Activated T-helper 2 cell treated with anti-CD3 and anti-CD28 coated beads, Interferon-gamma antibody, Interleukin-2, Interleukin-4, amounts not matched to agents 10 μg/mL and 5 μg/mL and 100 μg/mL, durations not matched to agents 14 hours and 24 hours and 36 hours (primary cell): ENCODE results near the gene ZNF860. TPM values are rescaled to one million over a fixed set of nuclear protein-coding genes. Genes with fewer than 3 reads are reported as not detected.
A peak's percentile ranks its signal among the peaks of the same experiment; 100 is the strongest.

Experiments
- DNase-seq: peaks from one replicate; pipeline ENCODE4 v3.0.0; 2021; ENCODE audit warnings: low spot score
- H3K27ac Mint-ChIP-seq: one replicate; pipeline ENCODE4 v1.8.0; 2021; ENCODE audit warnings: mixed read lengths
- H3K27me3 Mint-ChIP-seq: one replicate; pipeline ENCODE4 v1.8.0; 2021; ENCODE audit warnings: low read depth, mixed read lengths
- H3K36me3 Mint-ChIP-seq: one replicate; pipeline ENCODE4 v1.8.0; 2021; ENCODE audit warnings: low read depth, mixed read lengths
- H3K4me1 Mint-ChIP-seq: one replicate; pipeline ENCODE4 v1.8.0; 2021; ENCODE audit warnings: low read depth, mixed read lengths
- H3K4me3 Mint-ChIP-seq: one replicate; pipeline ENCODE4 v1.8.0; 2021; ENCODE audit warnings: low read depth, mild to moderate bottlenecking, moderate library complexity, mixed read lengths
- H3K9me3 Mint-ChIP-seq: one replicate; pipeline ENCODE4 v1.8.0; 2021; ENCODE audit warnings: mixed read lengths
- intact Hi-C: fragments of 100-400 bp; cut with micrococcal nuclease; formaldehyde crosslinking; loops from one replicate; pipeline ENCODE4 v1.15.1; 2023
- total RNA-seq: library from RNA; stranded (reverse); gene quantifications from 2 replicates; pipeline ENCODE4 v1.2.3, GENCODE V29; 2022

ZNF860 gene
- total RNA-seq, 1 donor from 2014 or later: 2.0 TPM

DNA sequence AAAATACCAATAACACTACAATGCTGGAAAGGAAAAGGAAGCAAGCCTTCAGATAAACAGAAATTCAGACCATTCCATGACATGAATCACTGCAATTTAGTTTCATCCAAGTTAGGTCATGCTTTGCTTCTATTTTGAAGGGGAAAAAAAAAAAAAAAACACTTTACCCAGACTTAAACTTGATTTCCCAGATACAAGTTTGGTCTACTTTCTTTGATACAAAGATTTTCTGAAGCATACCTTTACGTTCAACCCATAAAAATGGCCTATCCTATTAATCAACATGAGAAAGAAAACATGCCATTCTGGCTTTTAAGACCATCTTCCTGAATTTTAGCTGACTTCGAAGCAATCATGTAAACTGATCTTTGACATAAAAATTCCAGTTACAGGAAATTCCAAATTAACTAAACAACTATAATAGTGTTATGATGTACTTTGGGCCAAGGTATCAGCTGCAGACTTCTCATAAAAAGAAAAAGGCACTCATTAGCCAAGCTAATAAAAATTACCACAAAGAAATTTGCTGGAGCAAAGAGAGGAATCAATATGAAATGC is 13.1 kb upstream of the ZNF860 start:
- H3K36me3 Mint-ChIP-seq: no peaks in the 10 kb centered on the region
- no peaks in the 10 kb centered on the region for H3K9me3 Mint-ChIP-seq
- intact Hi-C loops: no loop called here
- peaks cover 5% of the 10 kb centered on the region for H3K4me1 Mint-ChIP-seq
- H3K27me3 Mint-ChIP-seq: peaks cover 5% of the 10 kb centered on the region
- H3K4me3 Mint-ChIP-seq: no peak overlapping the region
- DNase-seq: no peak
- H3K27ac Mint-ChIP-seq: no peak overlapping the region

DNA sequence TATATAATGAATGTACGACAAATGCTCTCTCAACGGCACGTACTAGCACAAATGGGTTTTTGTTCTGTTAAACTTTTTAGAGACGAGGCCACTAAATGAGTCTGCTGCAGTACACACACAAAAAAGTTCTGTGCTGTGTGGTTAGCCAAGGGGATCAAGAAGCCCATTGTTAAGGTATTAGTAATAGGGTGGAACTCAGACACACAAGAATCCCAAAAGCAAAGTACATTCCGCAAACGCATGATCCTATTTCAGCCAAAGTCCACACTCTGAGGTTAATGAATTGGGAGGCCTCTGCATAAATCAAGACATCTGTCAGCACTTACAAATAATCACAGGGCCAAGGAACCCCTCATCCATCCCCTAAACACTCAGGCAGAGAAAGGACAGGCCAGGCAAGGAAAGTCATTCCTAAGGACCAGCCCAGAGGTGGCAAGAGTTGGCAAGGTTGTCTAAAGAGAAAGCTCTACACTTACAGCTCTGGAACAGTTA is 12.6 kb upstream of the ZNF860 start:
- H3K27me3 Mint-ChIP-seq: peaks cover 1% of the 10 kb centered on the region
- no peaks in the 10 kb centered on the region for H3K9me3 Mint-ChIP-seq
- intact Hi-C loops: no loop called here
- no peaks in the 10 kb centered on the region for H3K36me3 Mint-ChIP-seq
- H3K4me1 Mint-ChIP-seq: peaks cover 2% of the 10 kb centered on the region
- no peak overlapping the region for H3K27ac Mint-ChIP-seq
- DNase-seq: no peak
- no peak overlapping the region for H3K4me3 Mint-ChIP-seq

DNA sequence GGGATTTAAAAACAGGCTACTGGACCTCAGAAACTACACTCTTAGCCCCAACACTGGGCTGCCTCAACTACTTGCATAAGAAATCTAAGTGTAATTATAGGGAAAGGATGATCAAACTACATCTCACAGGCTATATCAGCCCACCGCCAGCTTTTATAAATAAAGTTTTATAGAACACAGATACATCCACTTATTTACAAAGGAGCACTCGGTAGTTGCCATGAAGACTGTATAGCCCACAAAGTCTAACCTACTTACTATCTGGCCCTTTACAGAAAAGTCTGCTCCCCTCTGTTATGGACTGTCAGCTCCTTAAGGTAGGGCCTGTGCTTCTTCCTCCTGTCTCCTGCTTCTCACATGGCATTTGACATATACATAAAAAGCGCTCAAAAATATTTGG is 9.9 kb upstream of the ZNF860 start:
- Mint-ChIP-seq H3K27me3 (peaks cover 5% of the 10 kb centered on the region), H3K9me3 (no peaks in the 10 kb centered on the region), H3K4me1 (no peaks in the 10 kb centered on the region), H3K4me3 (no peak overlapping the region), H3K36me3 (peaks cover 9% of the 10 kb centered on the region), H3K27ac (no peak overlapping the region)
- intact Hi-C loops: loop anchor here (10.0 kb wide), 1 partner anchor 337 kb away; no protein-coding TSS in a partner anchor
- DNase-seq: no peak

DNA sequence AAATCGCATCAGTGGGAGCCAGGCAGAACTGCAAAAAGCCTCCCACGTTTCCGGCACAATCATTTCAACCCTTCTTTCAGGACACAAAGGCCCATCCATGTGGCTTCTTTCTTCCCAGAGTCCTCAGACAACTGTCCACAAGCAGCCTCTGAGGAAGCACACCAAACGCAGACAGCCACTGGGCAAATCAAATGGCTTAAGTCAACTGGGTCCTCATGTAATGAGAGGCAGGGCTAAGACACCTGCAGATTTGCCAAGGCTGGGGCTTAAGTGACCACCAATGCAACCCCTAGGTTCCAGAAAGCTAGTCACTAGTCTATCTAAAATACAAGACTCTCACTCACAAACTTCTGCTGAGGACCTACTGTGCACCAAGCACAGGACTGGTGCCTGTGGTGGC is 8.5 kb upstream of the ZNF860 start:
- Mint-ChIP-seq H3K4me3 (no peak overlapping the region), H3K27me3 (peaks cover 9% of the 10 kb centered on the region), H3K4me1 (no peaks in the 10 kb centered on the region), H3K27ac (no peak overlapping the region), H3K36me3 (peaks cover 21% of the 10 kb centered on the region), H3K9me3 (no peaks in the 10 kb centered on the region)
- intact Hi-C loops: loop anchor here (10.0 kb wide), 1 partner anchor 338 kb away; no protein-coding TSS in a partner anchor
- DNase-seq: no peak

DNA sequence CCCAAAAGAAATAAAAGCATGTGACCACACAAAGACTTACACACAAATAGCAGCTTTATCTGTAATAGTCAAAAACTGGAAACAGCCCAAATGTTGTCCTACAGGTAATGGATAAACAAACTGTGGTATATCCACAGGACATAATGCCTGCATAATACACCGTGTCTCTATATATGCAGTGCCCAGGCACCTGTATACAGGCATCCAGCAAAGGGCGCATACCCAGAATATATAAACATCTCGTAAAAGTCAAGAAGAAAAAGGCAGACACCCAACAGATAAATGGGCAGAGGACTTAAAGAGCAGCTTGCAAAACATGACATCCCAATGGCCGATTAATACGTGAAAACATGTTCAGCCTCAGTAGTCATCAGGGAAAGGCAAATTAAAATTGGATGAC is 7.7 kb upstream of the ZNF860 start:
- Mint-ChIP-seq H3K9me3 (no peaks in the 10 kb centered on the region), H3K27ac (no peak overlapping the region), H3K27me3 (peaks cover 14% of the 10 kb centered on the region), H3K36me3 (peaks cover 26% of the 10 kb centered on the region), H3K4me1 (peaks cover 6% of the 10 kb centered on the region), H3K4me3 (no peak overlapping the region)
- no peak for DNase-seq
- intact Hi-C loops: loop anchor here (10.0 kb wide), 1 partner anchor 339 kb away; no protein-coding TSS in a partner anchor

DNA sequence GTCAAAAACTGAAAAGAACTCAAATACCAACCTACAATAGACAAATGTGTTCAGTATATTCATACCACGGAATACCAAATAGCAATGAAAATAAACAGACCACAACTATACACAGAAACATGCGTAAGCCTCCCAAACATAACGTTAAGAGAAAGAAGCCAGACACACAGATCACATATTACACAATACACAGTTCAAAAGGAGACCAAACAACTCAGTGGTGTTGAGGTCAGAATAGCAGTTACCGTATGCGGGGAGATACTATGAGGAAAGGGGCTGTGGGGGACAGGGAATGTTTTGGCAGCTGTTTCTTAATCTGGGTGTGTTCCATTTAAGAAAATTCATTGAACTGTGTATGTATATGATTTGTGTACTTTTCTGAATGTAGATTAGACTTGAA is 7.1 kb upstream of the ZNF860 start:
- intact Hi-C loops: loop anchor here (10.0 kb wide), 1 partner anchor 340 kb away; no protein-coding TSS in a partner anchor
- no peak for DNase-seq
- peaks cover 19% of the 10 kb centered on the region for H3K27me3 Mint-ChIP-seq
- no peak overlapping the region for H3K4me3 Mint-ChIP-seq
- no peak overlapping the region for H3K27ac Mint-ChIP-seq
- H3K4me1 Mint-ChIP-seq: peaks cover 12% of the 10 kb centered on the region
- H3K9me3 Mint-ChIP-seq: no peaks in the 10 kb centered on the region
- H3K36me3 Mint-ChIP-seq: peaks cover 30% of the 10 kb centered on the region

DNA sequence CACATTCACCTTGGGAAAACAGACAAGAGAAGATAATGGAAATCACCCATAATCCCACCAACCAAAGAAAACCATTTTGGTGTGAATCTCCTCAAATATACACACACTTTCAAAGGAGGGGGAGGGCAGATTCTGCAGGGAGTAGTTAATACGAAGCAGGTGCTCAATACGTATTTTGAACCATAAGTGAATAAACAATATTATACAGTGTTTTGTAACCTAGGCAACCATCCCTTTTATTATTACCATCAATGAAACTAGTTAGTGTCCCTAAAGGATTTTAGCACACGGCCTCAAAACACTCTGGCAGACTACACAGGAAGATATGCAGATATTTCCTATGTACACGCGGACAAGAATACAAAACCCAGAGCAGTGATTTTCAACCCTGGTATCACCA is 6.6 kb upstream of the ZNF860 start:
- intact Hi-C loops: loop anchor here (10.0 kb wide), 1 partner anchor 340 kb away; no protein-coding TSS in a partner anchor
- peaks cover 33% of the 10 kb centered on the region for H3K36me3 Mint-ChIP-seq
- no peaks in the 10 kb centered on the region for H3K9me3 Mint-ChIP-seq
- no peak for DNase-seq
- peaks cover 22% of the 10 kb centered on the region for H3K27me3 Mint-ChIP-seq
- peaks cover 15% of the 10 kb centered on the region for H3K4me1 Mint-ChIP-seq
- H3K4me3 Mint-ChIP-seq: no peak overlapping the region
- H3K27ac Mint-ChIP-seq: no peak overlapping the region

DNA sequence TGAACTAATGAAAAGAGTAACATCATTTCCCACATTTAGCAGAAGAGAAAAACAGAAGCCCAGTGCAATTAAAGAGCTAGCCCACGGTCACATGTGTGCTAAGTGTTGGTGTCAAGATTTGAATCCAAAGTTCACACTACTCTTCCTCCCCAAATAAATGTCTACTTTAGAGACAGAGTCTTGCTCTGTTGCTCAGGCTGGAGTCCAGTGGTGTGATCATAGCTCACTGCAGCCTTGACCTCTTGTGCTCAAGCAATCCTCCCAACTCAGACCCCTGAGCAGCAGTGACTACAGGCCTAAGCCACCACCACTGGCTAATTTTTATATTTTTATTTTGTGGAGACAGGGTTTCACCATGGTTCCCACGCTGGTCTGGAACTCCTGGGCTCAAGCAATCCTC is 5.2 kb upstream of the ZNF860 start:
- Mint-ChIP-seq H3K9me3 (no peaks in the 10 kb centered on the region), H3K27ac (no peak overlapping the region), H3K4me1 (peaks cover 15% of the 10 kb centered on the region), H3K27me3 (peaks cover 22% of the 10 kb centered on the region), H3K36me3 (peaks cover 33% of the 10 kb centered on the region), H3K4me3 (no peak overlapping the region)
- intact Hi-C loops: loop anchor here (10.0 kb wide), 1 partner anchor 342 kb away; no protein-coding TSS in a partner anchor
- no peak for DNase-seq

DNA sequence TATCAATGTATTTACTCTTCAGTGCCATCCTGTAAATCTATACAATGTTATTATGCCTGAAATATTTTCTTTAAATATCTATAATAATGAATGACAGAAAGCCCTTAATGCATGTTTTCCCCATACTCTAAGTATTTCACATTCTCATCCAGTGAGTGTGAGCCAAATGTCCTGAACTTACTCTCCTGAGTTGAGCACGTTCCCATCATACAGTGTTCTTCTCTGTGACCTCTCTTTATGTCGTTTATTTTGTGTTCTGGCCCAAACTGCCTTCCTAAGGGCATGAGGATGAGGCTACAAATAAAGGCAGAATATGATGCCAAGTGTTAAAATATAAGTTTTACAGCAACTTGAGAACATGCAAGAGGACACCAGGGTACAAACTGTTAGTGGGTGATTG is 3.8 kb upstream of the ZNF860 start:
- intact Hi-C loops: loop anchor here (2.0 to 10.0 kb wide), 2 partner anchors 343 to 445 kb away; partner anchors contain the start of gene STT3B
- no peak overlapping the region for H3K27ac Mint-ChIP-seq
- H3K4me3 Mint-ChIP-seq: no peak overlapping the region
- no peaks in the 10 kb centered on the region for H3K9me3 Mint-ChIP-seq
- H3K27me3 Mint-ChIP-seq: peaks cover 36% of the 10 kb centered on the region
- DNase-seq: no peak
- H3K36me3 Mint-ChIP-seq: peaks cover 33% of the 10 kb centered on the region
- H3K4me1 Mint-ChIP-seq: peaks cover 21% of the 10 kb centered on the region

DNA sequence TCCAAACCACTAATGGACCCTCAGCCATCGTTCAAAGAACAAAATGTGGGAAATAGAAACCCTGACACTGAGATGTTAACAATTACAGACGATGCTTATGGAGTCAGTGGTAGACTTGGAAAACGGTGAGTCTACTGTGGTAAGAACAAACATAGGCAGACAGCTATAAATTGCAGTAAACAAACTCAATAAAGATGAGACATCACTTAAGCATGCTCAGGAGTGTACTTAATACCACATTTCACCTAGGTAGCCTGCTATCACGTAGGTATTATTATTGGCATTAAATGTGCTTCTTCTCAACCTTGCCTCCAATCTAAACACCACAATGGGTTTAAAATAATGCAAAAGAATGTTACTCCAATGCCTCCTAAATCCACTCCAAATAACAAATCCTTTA is 3.0 kb upstream of the ZNF860 start:
- DNase-seq: no peak
- intact Hi-C loops: loop anchor here (2.0 to 10.0 kb wide), 2 partner anchors 344 to 446 kb away; partner anchors contain the start of gene STT3B
- Mint-ChIP-seq H3K27ac (peak overlapping the region; percentile 76), H3K27me3 (peaks cover 39% of the 10 kb centered on the region), H3K4me3 (peak overlapping the region; percentile 77), H3K4me1 (peaks cover 21% of the 10 kb centered on the region), H3K36me3 (peaks cover 33% of the 10 kb centered on the region), H3K9me3 (no peaks in the 10 kb centered on the region)

DNA sequence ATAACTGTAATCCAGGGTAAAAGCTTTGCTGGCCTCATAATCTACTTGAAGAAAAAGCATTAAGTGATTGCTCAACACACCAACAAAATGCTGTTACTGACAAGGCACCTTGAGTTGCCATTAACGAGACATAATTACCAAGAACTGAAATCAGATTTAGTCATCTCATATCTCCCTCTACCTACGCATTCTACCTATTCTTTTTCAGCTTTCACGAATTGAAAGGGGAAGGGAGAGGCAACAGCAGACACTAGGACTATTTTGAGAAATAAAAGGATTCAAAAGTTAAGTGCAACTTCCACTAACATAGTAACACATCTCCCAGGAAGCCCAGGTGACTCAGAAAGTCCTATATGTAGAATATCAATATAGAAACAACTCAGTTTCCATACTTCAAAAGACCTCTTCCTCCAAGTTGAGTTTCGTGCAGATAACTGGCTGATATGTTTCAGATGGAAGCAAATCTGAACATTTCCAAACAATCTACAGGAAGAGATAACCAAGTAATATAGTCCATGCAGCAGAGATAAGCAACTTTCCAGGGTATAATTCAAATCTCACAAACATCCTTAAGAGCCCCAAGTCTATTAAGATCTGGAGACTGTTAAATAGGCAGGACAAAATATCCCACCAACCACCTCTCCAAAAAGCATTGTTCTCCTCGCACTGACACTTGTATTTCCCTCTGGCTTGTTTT is 2.4 kb upstream of the ZNF860 start:
- Mint-ChIP-seq H3K36me3 (peaks cover 33% of the 10 kb centered on the region), H3K27me3 (peaks cover 39% of the 10 kb centered on the region), H3K27ac (peak overlapping the region; percentile 76), H3K4me1 (peaks cover 21% of the 10 kb centered on the region), H3K4me3 (peak overlapping the region; percentile 77), H3K9me3 (no peaks in the 10 kb centered on the region)
- intact Hi-C loops: loop anchor here (1.0 to 10.0 kb wide), 6 partner anchors 17 to 446 kb away; partner anchors contain the start of gene STT3B
- no peak for DNase-seq

DNA sequence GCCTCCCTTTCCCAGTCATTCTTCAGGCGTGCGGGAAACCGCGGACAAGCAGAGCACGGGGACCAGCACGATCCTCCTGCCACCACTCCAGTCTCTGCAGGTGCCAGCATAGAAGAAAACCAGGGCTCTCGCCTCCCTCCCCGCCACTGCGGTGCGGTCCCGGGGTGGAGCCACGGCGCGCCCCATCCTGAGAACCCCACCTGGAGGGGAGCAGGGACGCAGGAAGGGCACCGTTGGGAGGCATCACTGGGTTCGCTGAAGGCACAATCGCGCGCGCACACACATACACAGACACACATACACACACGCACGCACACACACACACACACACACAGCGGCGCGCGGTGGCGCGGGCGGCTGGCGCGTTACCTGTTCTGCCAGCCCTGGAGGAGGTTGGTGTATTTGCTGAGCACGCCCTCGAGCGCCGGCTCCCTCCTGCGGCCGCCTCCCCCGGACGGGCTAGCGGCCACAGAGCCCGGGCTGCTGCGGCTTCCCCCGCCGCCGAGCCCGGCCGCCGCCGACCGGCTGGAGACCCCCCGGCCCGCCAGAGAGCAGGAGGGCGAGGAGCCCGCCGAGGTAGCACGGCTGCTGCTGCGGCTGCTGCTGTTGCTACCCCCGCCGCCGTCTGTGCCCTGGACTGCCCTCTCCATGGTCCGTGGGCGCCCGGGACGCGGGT is 882 bp upstream of the ZNF860 start:
- Mint-ChIP-seq H3K27me3 (peaks cover 38% of the 10 kb centered on the region), H3K9me3 (no peaks in the 10 kb centered on the region), H3K36me3 (peaks cover 29% of the 10 kb centered on the region), H3K27ac (peak overlapping the region; percentile 15), H3K4me1 (peaks cover 21% of the 10 kb centered on the region), H3K4me3 (peak overlapping the region; percentile 80)
- intact Hi-C loops: loop anchor here (10.0 kb wide), 1 partner anchor 134 kb away; no protein-coding TSS in a partner anchor
- DNase-seq: peak; percentile 36
